Nephron (organoid): ENCODE measurements around the gene ZBTB4.

ENCODE experiments used
- H3K27ac Mint-ChIP-seq, 3 experiments: 2 replicates each; pipeline ENCODE4 v1.8.0; 2020; ENCODE audit warnings: mixed read lengths in 3 of 3, mild to moderate bottlenecking in 2 of 3, moderate library complexity in 1 of 3
- H3K27me3 Mint-ChIP-seq: 2 replicates; pipeline ENCODE4 v1.8.0; 2021; ENCODE audit warnings: low read depth, mild to moderate bottlenecking, moderate library complexity, mixed read lengths
- H3K36me3 Mint-ChIP-seq: 2 replicates; pipeline ENCODE4 v1.8.0; 2020; ENCODE audit warnings: low read depth, mixed read lengths
- H3K4me1 Mint-ChIP-seq: 2 replicates; pipeline ENCODE4 v1.8.0; 2020; ENCODE audit warnings: mixed read lengths
- H3K4me3 Mint-ChIP-seq, 3 experiments: 2 replicates each; pipeline ENCODE4 v1.8.0; 2020; ENCODE audit warnings: mild to moderate bottlenecking in 3 of 3, mixed read lengths in 3 of 3, moderate library complexity in 2 of 3
- H3K9me3 Mint-ChIP-seq: 2 replicates; pipeline ENCODE4 v1.8.0; 2020; ENCODE audit warnings: mixed read lengths
- TF ChIP-seq, protein P1 (sequence below), 3 experiments: fragments of 200-600 bp; sonication (generic); IDR thresholded peaks; one replicate each; pipeline ENCODE4 v1.5.0; 2021; ENCODE audit warnings: antibody characterized with exemption in 3 of 3; ENCODE audit not compliant: unreplicated experiment in 3 of 3

Gene ZBTB4

DNA sequence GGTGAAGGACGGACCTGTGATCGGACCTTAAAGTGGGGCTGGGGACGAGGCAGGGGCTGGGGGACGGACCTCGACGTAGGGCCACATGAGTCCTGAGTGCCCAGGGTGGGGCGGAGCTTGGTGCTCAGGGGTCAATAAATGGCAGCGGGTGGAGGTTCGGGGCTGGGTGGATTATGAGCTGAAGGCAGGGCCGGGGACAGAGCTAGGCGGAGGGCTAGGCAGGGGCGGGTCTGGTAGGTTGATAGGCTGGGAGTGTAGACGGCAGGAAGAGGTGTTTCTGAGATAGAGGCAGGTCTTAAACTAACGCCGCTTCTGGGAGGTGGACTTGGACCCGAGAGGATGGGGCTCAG is 33.8 kb downstream of the ZBTB4 start:
- Mint-ChIP-seq H3K36me3 (peaks cover 5% of the 10 kb centered on the region), H3K9me3 (no peaks in the 10 kb centered on the region), H3K4me1 (peaks cover 63% of the 10 kb centered on the region), H3K4me3 (peak overlapping the region; percentile 82 to 94 (median 86)), H3K27me3 (peaks cover 4% of the 10 kb centered on the region), H3K27ac (peak overlapping the region; percentile 86 to 90 (median 87))
- TF ChIP-seq, protein P1, sequence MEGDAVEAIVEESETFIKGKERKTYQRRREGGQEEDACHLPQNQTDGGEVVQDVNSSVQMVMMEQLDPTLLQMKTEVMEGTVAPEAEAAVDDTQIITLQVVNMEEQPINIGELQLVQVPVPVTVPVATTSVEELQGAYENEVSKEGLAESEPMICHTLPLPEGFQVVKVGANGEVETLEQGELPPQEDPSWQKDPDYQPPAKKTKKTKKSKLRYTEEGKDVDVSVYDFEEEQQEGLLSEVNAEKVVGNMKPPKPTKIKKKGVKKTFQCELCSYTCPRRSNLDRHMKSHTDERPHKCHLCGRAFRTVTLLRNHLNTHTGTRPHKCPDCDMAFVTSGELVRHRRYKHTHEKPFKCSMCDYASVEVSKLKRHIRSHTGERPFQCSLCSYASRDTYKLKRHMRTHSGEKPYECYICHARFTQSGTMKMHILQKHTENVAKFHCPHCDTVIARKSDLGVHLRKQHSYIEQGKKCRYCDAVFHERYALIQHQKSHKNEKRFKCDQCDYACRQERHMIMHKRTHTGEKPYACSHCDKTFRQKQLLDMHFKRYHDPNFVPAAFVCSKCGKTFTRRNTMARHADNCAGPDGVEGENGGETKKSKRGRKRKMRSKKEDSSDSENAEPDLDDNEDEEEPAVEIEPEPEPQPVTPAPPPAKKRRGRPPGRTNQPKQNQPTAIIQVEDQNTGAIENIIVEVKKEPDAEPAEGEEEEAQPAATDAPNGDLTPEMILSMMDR (IDR thresholded peaks at IDR 0.05; ENCODE audit: unreplicated experiment in 3 of 3), result no peak

DNA sequence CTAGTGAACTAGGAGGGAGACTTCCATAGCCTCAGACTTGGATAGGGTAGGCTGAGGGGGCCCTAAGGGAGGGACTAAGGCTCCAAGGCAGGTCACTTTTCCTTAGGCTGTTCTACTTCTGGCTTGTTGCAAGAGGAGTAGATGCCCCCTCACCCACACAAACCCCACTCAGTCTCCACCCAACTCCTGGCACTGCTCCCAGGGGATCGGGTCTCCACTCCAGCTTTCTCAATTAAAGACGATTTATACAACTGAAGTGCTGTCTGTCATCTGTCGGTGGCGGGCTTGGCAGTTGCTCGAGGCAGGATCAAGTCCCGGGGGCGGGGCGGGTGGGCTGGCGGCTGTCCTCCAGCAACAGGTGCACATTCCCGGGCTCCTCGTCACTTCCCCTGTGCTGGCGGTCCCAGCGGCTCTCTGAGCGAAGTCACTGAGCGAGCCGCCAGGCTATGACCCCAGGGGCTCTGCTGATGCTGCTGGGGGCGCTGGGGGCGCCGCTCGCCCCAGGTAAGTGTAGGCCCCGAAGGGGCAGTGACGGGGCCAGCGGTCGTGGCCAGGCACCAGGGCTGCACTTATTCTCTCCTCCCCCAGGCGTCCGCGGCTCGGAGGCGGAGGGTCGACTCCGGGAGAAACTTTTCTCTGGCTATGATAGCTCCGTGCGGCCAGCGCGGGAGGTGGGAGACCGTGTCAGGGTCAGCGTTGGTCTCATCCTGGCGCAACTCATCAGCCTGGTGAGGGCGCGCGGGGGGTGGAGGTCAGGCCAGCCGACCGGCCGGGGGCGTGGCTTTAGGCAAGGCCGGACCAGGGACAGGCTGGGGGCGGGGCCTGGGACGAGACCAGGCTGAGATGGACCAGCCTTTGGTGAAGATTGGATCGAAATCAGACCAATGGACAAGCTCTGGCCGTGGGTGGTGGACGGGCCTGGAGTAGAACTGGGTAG is 34.5 kb downstream of the ZBTB4 start, which contains the start of gene CHRNB1:
TSS of gene CHRNB1 (plus strand) at position 380 of the 937 bp plus-strand sequence. CDS start at position 447, 67 bp downstream.
- peaks cover 69% of the 10 kb centered on the region for H3K4me1 Mint-ChIP-seq
- H3K4me3 Mint-ChIP-seq, result peak within 1 kb of the TSS; percentile 82 to 94 (median 86)
- no peaks in the 10 kb centered on the region for H3K9me3 Mint-ChIP-seq
- TF ChIP-seq, protein P1 (IDR thresholded peaks at IDR 0.05; ENCODE audit: unreplicated experiment in 3 of 3), result peak in 2 of 3 experiments; percentile 7 to 11
- H3K27ac Mint-ChIP-seq, result peak within 1 kb of the TSS; percentile 86 to 90 (median 87)
- peaks cover 4% of the 10 kb centered on the region for H3K27me3 Mint-ChIP-seq
- peaks cover 5% of the 10 kb centered on the region for H3K36me3 Mint-ChIP-seq

DNA sequence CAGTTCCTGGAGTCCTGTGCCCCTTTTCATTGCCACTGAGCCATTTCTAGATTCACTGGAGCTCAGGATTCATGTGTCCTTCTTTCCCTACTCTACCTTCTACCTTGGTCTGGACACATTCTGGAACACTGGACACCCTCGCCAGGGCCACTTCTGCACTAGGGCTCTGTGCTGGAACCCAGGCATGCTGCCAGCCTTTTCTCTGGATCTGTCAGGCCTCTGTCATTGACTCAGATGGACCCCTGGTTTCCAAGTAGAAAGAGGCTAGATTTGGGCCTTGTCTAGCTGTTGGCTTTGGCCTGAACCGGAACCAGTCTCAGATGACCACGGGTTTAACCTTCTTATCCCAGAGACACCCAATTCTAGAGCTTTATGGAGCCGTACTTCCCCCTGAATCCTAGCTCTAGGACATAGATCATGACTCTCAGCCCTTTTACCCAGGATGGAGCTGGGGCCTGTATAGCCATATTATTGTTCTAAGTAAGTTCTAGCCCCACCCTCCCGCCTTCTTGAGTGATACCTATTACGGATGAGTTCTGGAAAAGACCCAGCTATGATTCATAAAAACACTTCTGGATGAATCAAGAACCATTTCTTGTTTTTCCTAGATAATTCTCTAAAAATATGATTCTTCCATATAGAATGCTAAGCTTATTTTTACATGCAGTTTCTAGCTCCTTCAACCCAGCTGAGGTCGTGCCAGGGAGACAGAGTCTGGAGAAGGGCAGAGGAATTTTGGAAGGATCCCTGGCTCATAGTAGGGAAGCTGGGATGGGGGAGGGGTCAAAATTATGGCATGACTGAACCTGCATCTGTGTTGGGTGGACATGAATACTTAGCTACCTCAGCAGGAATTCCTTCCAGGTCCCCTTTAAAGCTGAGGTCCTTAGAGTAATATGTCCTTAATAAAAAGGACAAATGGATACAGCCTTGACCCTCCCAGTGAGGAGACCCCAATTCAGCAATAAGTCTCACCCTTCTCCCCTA is 35.6 kb downstream of the ZBTB4 start:
- Mint-ChIP-seq H3K4me3 (peak overlapping the region; percentile 82 to 94 (median 86)), H3K36me3 (peaks cover 4% of the 10 kb centered on the region), H3K27me3 (peaks cover 4% of the 10 kb centered on the region), H3K9me3 (no peaks in the 10 kb centered on the region), H3K27ac (peak overlapping the region; percentile 66 to 86 (median 85)), H3K4me1 (peaks cover 72% of the 10 kb centered on the region)
- TF ChIP-seq, protein P1 (IDR thresholded peaks at IDR 0.05; ENCODE audit: unreplicated experiment in 3 of 3), result no peak

DNA sequence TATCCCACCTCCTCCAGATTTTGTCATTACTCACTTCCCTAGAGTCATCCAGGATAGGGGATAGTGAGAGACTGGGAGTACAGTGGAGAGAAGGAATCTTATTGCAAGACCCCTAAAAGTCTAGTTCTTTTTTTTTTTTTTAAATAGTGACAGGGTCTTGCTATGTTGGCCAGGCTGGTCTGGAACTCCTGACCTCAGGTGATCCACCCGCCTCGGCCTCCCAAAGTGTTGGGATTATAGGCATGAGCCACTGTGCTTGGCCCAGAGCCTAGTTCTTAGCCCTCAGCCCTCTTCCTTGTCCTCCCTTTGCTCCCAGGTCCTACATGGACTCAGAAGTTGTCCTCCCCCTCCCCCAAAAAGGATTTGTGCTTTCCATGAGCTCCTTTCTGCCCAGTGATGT is 37.3 kb downstream of the ZBTB4 start:
- Mint-ChIP-seq H3K9me3 (no peaks in the 10 kb centered on the region), H3K36me3 (no peaks in the 10 kb centered on the region), H3K27me3 (peaks cover 9% of the 10 kb centered on the region), H3K4me1 (peaks cover 75% of the 10 kb centered on the region), H3K27ac (peak overlapping the region; percentile 97 to 99 (median 99)), H3K4me3 (peak overlapping the region; percentile 54 to 98 (median 68))
- TF ChIP-seq, protein P1 (IDR thresholded peaks at IDR 0.05; ENCODE audit: unreplicated experiment in 3 of 3), result no peak

DNA sequence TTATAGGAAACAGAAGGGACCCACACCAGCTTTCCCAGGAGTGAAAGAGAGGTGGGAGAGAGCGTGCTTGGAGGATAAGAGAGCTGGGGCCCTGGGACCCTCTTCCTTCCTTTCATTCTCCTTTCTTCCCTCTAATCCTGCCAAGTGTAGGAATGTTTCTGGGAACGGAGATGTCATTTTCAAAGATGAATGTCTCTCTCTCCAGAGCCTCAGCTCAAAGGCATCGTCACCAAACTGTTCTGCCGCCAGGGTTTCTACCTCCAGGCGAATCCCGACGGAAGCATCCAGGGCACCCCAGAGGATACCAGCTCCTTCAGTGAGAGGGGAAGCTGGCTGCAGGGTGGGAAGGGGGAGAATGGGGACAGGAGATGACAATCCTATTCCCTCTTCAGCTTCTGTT is 38.2 kb downstream of the ZBTB4 start:
- peak overlapping the region; percentile 97 to 99 (median 99) for H3K27ac Mint-ChIP-seq
- peaks cover 16% of the 10 kb centered on the region for H3K27me3 Mint-ChIP-seq
- TF ChIP-seq, protein P1 (IDR thresholded peaks at IDR 0.05; ENCODE audit: unreplicated experiment in 3 of 3), result no peak
- no peaks in the 10 kb centered on the region for H3K9me3 Mint-ChIP-seq
- peak overlapping the region; percentile 97 to 99 (median 98) for H3K4me3 Mint-ChIP-seq
- H3K36me3 Mint-ChIP-seq, result no peaks in the 10 kb centered on the region
- H3K4me1 Mint-ChIP-seq, result peaks cover 71% of the 10 kb centered on the region
